Central memory CD4-positive, alpha-beta T cell (primary cell): ENCODE measurements around the gene WNT11.

Source experiments
- DNase-seq: peaks from one replicate; pipeline ENCODE4 v3.0.0; 2022

Gene WNT11

DNA sequence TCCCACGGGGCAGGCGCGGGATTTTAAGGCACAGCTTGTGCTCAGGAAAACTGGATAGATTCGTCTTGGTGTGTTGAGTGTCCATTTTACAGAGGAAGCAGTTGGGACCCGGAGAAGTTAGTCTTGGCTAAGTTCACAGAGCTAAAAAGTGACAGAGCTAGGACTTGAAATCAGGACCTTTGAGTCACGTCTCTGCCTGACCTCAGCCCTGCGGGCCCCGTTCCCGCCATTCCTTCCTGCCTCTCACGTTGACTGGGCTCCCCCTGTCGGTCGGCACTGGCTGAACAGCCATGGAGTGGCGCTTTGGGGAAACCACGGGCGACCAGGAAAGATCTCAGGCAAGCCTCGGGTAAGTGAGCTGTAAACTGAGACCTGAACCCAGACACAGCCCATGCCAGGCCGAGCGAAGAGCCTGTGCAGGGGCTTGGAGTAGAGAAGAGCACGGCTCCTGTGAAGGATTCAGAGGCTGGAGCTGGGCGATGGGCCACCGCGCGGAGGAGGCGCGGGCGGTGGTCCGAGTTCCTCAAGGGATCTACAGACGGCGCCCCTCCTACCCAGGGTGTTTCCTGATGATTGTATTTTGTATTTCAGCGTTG lies 54.1 kb downstream of the WNT11 start:
- peak; percentile 64 for DNase-seq

DNA sequence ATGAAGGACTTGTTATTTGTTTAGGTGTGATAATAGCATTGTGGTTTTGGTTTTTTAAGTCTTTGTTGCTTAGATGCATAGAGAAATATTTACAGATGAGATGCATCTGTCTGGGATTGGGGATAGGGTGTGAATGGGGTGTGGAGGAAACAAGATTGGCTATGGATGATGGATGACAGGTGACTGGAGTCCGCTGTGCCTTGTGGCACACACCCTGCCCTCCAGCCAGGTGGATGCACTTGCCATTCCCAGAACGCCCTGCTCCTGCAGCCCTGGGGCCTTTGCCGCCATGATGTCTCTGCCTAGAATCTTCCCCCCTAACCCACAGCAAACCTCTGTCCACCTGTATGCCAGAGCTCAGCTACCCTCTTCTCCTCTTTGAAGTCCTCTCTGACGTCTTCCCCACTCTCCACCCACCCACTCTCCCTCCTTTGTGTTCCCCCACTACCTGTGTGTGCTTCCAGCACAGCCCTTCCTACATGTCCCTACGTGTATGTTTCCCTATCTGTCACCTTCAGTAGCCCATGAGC lies 54.7 kb downstream of the WNT11 start:
- DNase-seq: no peak

DNA sequence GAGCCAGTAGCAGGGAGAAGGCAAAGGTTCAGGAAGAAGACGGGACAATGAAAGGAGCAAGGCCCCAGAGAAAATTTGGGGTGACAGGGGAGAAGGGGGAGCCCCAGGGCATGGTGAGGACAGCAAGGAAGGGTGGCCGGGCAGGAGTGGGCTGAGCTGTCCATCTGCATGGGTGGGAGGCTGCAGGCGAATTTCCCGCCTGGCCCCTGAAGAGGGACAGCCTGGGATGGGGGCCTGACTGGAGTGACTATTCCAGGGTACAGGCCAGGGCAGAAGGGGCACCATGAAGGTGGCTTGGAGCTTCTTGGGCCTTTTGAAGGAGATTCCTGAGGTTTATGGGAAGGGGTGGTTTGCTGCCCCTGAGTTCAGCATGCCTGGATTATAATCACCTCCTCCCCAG lies 56.2 kb downstream of the WNT11 start:
- DNase-seq: no peak

DNA sequence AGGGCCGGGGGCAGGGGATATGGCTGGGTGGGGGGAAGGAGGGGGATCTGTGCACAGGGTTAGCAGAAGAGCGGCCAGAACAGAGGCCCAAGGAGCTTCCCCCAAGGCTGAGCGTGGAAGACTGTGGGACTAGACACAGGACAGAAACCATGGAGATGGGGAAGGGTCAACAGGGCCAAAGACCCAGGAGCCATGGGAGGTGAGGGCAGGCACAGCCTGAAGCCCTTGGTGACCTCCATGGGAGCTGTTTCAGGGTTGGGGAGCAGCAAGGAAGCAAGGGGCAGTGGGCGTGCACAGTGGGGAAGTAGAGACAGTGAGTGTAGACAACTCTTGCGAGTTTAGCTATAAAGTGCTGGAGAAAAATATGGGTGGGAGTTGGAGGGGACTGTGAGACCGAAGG lies 56.6 kb downstream of the WNT11 start:
- DNase-seq: no peak

DNA sequence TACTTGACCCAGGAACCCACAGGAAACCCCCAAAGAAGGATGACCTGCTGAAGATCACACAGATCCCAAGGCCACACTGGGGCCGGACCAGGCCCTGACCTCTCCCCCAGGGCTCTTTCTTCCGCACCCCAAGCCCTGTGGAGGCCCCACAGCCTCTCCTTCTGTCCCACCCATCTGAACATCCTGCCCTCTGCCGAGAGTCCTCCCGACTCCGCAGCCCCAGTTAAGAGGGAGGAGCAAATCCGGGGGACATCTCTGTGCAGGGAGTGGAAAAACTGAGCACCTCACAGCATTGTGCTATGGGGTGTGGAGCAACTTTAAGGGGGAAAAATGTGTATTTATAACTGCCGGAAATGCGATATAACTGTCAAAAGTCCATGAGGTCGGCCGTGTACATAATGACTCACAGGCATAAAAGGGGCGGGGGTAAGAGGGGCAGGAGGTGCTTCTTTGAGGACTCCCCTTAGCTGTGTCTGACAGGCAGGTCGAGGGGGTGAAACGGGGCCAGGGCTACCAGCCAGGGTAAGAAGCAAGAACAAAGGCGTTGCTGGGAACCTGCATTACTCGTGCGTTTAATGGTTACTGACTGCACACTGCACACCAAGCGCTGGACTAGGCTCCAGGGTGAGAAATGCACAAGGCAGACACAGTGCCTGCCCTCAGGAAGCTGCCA lies 57.2 kb downstream of the WNT11 start:
- no peak for DNase-seq

DNA sequence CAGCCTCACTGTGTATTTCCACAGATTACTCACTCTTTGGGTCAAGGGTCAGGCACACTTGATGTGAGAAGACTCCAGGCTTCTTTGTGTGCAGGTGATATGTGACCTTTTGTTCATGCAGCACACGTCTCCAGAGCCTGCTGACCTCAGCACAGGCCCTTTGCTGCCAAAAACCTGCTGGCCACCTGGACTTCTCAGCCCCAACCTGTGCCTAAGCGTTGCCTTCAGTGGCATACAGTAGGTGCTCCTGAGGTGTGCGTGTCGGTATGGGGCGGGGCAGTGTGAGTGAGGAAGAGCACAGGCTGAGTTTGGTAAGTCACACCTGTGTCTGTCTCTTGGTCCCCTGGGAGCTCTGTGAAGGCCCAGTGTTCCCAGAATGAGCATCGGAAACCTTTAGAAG lies 58.1 kb downstream of the WNT11 start:
- no peak for DNase-seq

DNA sequence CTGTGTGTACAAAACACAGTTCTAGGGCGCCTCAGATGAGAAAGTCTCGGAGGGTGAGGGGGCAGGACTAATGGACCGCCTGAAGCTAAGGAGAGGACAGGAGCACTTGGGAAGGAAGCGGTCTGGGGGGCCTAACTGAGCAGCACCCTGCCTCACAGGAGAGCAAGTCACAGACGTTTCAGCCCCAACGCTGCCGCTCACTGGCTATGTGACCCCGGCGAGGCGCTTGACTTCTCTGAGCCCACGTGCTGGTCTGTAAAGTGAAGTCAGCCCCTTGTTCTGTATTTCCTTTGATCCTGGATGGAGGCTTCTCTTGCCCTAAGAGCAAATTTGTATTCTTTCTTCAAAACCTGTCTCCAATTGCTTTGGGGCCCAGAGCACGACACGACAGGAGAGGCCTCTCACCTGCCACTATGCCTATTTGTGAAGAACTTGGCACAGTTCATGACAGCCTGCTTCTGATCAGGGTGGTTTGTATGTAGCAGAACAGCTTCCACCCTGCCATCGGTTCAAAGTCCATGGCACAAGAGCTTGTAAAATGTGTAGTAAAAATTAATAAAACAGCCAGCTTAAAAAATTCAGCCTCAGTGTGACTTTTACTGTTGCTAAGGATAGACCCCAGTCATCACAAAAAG lies 59.1 kb downstream of the WNT11 start:
- DNase-seq: no peak

DNA sequence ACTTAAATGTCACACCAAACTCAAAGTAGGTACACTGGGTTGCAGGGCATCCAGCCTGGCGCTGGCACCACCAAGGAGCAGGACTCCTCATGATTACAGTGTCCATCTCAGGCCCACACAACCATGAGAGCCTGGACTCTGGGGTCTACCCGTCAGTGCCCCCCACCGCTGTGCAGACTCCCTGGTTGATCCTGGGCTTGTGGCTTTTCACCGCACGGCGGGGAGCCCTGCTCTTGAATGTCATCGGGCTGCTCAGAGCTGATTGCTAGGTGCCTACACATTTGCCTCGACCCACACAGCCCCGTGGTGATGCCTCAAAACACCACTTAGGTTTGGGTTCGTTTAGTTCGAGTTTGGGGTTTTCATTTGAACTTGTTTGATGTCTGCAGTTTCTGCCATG lies 63.0 kb downstream of the WNT11 start:
- DNase-seq: no peak

DNA sequence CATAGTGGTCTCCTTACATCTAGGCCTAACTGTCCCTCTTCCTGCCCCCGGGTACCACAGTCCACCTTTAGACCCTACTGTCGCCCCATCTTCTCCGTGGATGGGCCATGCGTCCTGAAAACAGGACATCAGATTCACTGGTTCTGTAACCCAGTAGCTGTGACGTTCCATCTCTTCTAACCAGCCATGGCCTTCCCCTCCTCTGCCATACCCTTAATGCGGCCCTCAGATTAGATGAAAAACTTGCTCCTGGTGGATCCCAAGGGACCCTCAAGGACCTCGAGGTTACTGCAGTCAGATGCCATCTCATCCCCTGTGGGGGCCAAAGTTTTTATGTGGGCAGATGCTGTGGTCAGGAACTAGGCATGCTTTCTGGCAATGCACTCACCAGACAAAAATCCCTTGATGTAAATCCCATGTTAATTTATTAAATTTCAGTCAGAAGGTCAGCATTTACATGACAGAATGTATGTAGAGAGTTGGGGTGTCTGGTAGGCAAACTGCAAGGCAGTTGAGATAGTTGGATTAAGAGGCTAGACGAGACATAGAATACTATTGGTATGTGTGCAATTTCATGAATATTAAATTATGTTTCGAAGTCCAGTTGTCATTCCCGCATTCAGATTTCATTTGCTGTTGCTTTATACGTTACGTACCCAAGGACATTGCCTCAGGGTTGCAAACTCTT lies 64.3 kb downstream of the WNT11 start:
- no peak for DNase-seq

DNA sequence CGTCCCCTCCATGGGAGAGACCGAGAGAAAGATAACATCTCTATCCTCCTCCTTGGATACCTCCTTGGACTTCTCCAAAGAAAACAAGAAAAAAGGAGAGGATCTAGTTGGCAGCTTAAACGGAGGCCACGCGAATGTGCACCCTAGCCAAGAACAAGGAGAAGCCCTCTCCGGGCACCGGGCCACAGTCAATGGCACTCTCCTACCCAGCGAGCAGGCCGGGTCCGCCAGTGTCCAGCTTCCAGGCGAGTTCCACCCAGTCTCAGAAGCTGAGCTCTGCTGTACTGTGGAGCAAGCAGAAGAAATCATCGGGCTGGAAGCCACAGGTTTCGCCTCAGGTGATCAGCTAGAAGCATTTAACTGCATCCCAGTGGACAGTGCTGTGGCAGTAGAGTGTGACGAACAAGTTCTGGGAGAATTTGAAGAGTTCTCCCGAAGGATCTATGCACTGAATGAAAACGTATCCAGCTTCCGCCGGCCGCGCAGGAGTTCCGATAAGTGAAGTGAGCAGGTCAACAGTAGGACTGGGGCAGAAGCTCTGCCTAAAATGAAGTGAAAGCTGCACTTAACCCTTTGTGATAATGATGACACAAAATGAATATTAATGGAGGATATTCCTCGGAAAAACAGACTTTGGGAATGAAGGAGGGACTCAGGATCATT lies 65.3 kb downstream of the WNT11 start:
- DNase-seq: no peak

DNA sequence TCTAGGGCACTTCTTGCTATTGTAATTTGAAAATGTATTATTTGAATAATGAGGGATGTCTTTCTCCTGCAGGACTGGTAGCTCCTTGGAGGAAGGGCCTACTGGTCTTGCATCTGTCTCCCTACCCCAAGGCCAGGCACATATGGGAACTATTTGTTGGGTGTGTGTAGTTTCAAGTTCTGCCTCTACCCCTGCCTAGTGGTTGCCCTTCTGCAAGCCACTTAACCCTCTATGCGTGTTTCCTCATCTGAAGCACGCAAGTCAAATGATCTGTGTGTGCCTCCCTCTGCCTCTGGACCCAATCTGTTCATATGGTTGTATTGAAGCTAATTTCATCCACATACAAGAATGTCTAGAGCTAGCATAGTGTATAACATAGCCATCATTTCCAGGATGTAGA lies 67.0 kb downstream of the WNT11 start:
- no peak for DNase-seq
